Adipocyte (in vitro differentiated cells): ENCODE results near the gene QKI.

Experiments
- DNase-seq: peaks from one replicate; pipeline ENCODE4 v3.0.0-alpha.2; 2015; ENCODE audit warnings: low read depth
- H3K27me3 ChIP-seq: replicated peaks from 2 replicates; pipeline ENCODE4 v1.7.0; 2013; ENCODE audit warnings: mild to moderate bottlenecking, low read length, moderate library complexity; ENCODE audit not compliant: control insufficient read depth, insufficient read depth
- H3K36me3 ChIP-seq: 2 replicates; pipeline ENCODE4 v1.7.0; 2013; ENCODE audit warnings: low read length, mild to moderate bottlenecking, moderate library complexity; ENCODE audit not compliant: control insufficient read depth, insufficient read depth, severe bottlenecking
- H3K4me1 ChIP-seq: 2 replicates; pipeline ENCODE4 v1.7.0; 2013; ENCODE audit warnings: mild to moderate bottlenecking, low read length, moderate library complexity; ENCODE audit not compliant: control insufficient read depth, insufficient read depth
- H3K4me3 ChIP-seq: 2 replicates; pipeline ENCODE4 v1.7.0; 2013; ENCODE audit warnings: mild to moderate bottlenecking, low read length, moderate library complexity
- H3K9ac ChIP-seq: 2 replicates; pipeline ENCODE4 v1.7.0; 2013; ENCODE audit warnings: mild to moderate bottlenecking, low read length, moderate library complexity
- H3K9me3 ChIP-seq: 2 replicates; pipeline ENCODE4 v1.7.0; 2013; ENCODE audit warnings: mild to moderate bottlenecking, low read length, moderate library complexity; ENCODE audit not compliant: control insufficient read depth

The QKI gene

DNA sequence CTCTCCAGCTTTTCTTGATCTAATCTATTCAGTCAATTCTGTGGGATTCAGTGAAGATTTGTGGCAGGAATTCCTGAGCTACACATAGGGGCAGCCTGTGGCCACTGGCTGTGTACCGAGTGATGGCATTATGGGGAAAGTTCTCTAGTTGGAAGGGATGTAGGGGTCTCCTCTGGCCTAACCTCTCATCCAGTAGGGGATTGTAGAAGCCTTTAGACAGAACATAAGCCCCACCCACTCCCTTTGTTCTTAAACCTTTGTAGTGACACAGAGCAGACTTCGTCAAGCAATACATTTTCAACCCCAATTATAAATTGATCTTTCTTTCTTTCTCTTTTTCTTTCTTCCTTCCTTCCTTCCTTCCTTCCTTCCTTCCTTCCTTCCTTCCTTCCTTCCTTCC, 188.9 kb downstream of the QKI start:
- DNase-seq = no peak
- Histone ChIP-seq H3K9me3 (no peaks in the 10 kb centered on the region), H3K27me3 (no peaks in the 10 kb centered on the region), H3K36me3 (no peaks in the 10 kb centered on the region), H3K9ac (no peak overlapping the region), H3K4me1 (peaks cover 6% of the 10 kb centered on the region), H3K4me3 (no peak overlapping the region)

GRCh38 chr6:163605385-163606097, 191.0 kb downstream of the QKI start:
- Histone ChIP-seq H3K4me3 (no peak overlapping the region), H3K9ac (no peak overlapping the region), H3K9me3 (no peaks in the 10 kb centered on the region), H3K27me3 (no peaks in the 10 kb centered on the region), H3K36me3 (no peaks in the 10 kb centered on the region), H3K4me1 (no peaks in the 10 kb centered on the region)
- no peak for DNase-seq

DNA sequence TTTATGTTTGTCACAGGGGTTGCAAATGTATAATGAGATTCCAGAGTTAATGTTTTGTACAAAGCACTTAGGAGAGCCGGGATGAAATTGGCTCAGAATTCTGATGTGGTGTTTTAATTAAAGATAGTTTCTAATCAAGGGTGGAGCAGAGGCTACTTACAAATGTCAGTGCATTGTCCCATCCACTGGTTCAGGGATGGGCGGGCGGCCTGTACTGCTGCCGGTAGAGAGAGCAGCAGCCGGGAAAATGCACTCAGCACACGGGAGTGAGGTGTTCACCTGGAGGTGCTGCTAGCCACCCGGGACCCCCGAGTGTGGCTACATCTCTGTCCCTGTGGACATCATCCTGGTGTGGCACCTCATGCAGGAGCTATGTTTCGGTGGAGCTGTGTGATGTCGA, 193.3 kb downstream of the QKI start:
- Histone ChIP-seq H3K9ac (no peak overlapping the region), H3K4me3 (no peak overlapping the region), H3K9me3 (no peaks in the 10 kb centered on the region), H3K36me3 (no peaks in the 10 kb centered on the region), H3K4me1 (no peaks in the 10 kb centered on the region), H3K27me3 (no peaks in the 10 kb centered on the region)
- DNase-seq = no peak

- Histone ChIP-seq H3K9me3 (no peaks in the 10 kb centered on the region), H3K9ac (no peak overlapping the region), H3K4me1 (no peaks in the 10 kb centered on the region), H3K36me3 (no peaks in the 10 kb centered on the region), H3K4me3 (no peak overlapping the region), H3K27me3 (no peaks in the 10 kb centered on the region)
- no peak for DNase-seq
These were observed 193.7 kb downstream of the QKI start for GRCh38 chr6:163608204-163608644.

GRCh38 chr6:163612200-163612599, 197.7 kb downstream of the QKI start:
- no peaks in the 10 kb centered on the region for H3K4me1 ChIP-seq
- no peaks in the 10 kb centered on the region for H3K9me3 ChIP-seq
- DNase-seq = no peak
- no peaks in the 10 kb centered on the region for H3K27me3 ChIP-seq
- H3K36me3 ChIP-seq = no peaks in the 10 kb centered on the region
- H3K9ac ChIP-seq = no peak overlapping the region
- H3K4me3 ChIP-seq = no peak overlapping the region

GRCh38 chr6:163613025-163613424, 198.5 kb downstream of the QKI start:
- Histone ChIP-seq H3K4me3 (no peak overlapping the region), H3K27me3 (no peaks in the 10 kb centered on the region), H3K9ac (no peak overlapping the region), H3K9me3 (no peaks in the 10 kb centered on the region), H3K4me1 (no peaks in the 10 kb centered on the region), H3K36me3 (no peaks in the 10 kb centered on the region)
- DNase-seq = no peak

GRCh38 chr6:163613668-163614067, 199.2 kb downstream of the QKI start:
- H3K4me3 ChIP-seq = no peak overlapping the region
- no peaks in the 10 kb centered on the region for H3K4me1 ChIP-seq
- no peaks in the 10 kb centered on the region for H3K27me3 ChIP-seq
- DNase-seq = no peak
- no peak overlapping the region for H3K9ac ChIP-seq
- H3K36me3 ChIP-seq = no peaks in the 10 kb centered on the region
- H3K9me3 ChIP-seq = no peaks in the 10 kb centered on the region

DNA sequence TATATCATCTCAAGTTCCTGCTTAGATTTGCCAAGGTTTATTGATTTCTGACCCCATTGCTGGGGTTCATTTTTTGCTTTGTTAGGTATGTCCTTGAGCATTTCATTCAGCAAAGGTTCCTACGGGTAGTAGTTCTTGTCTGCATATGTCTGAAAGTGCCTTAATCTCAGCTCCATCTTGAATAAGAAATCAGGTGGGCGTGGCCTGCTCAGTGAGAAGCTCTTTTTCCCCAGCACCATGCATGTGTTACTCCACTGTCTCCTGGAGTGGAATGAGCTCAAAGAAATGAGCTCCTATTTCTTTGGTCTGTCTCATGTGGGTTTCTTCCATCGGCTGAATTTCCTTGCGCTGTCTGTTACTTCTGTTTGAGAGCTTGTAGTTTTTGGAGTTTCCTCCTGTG, 201.9 kb downstream of the QKI start:
- no peak overlapping the region for H3K9ac ChIP-seq
- H3K36me3 ChIP-seq = no peaks in the 10 kb centered on the region
- H3K9me3 ChIP-seq = no peaks in the 10 kb centered on the region
- no peaks in the 10 kb centered on the region for H3K27me3 ChIP-seq
- DNase-seq = no peak
- H3K4me3 ChIP-seq = no peak overlapping the region
- no peaks in the 10 kb centered on the region for H3K4me1 ChIP-seq

- no peaks in the 10 kb centered on the region for H3K9me3 ChIP-seq
- H3K9ac ChIP-seq = no peak overlapping the region
- no peaks in the 10 kb centered on the region for H3K4me1 ChIP-seq
- no peaks in the 10 kb centered on the region for H3K27me3 ChIP-seq
- H3K4me3 ChIP-seq = no peak overlapping the region
- H3K36me3 ChIP-seq = no peaks in the 10 kb centered on the region
- DNase-seq = no peak
These were observed 203.0 kb downstream of the QKI start for GRCh38 chr6:163617549-163617948.

DNA sequence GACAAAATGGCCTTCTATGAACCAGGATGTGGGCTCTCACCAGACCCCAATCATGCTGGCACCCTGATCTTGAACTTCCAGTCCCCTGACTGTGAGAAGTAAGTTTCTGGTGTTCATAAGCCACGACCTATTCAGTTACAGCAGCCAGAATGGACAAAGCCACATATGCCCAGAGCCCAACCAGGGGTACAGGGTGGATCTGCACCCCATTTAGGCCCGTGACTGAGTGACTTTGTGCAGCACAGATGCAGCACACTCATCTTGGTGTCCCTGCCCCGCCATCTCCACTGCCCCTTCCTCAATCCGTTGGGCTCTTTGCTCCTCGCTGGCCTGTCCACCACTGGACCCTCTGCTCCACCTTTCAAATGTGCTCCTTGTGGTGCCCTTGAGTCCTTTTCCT, 205.6 kb downstream of the QKI start:
- Histone ChIP-seq H3K27me3 (no peaks in the 10 kb centered on the region), H3K4me3 (no peak overlapping the region), H3K4me1 (no peaks in the 10 kb centered on the region), H3K9me3 (no peaks in the 10 kb centered on the region), H3K9ac (no peak overlapping the region), H3K36me3 (no peaks in the 10 kb centered on the region)
- DNase-seq = no peak

- H3K9me3 ChIP-seq = no peaks in the 10 kb centered on the region
- no peak for DNase-seq
- no peak overlapping the region for H3K4me3 ChIP-seq
These were observed 206.3 kb downstream of the QKI start for GRCh38 chr6:163620670-163621330.

DNA sequence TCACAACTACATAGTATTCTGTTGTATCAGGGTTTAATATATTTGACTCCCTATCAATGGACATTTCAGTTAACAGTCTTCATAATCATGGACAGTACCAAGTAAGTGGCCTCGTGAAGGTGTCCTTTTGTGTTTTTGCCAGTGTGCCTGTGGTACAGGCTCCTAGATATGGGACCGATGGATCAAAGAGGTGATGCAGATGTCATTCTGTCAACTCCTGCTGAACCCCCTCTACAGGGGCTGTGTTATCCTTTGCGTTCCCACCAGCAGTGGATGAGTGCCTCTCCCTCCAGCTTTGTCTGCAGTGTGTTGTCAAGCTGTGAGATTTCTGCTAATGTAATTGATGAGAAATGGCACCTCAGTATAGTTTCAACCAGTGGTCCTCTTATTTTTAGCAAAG, 210.7 kb downstream of the QKI start:
- H3K9ac ChIP-seq = no peak overlapping the region
- no peaks in the 10 kb centered on the region for H3K9me3 ChIP-seq
- no peak overlapping the region for H3K4me3 ChIP-seq
- no peaks in the 10 kb centered on the region for H3K36me3 ChIP-seq
- no peaks in the 10 kb centered on the region for H3K4me1 ChIP-seq
- DNase-seq = no peak
- H3K27me3 ChIP-seq = no peaks in the 10 kb centered on the region

More at GRCh38 chr6:163620670-163621330, 206.3 kb downstream of the QKI start:
- Histone ChIP-seq H3K27me3 (no peaks in the 10 kb centered on the region), H3K4me1 (no peaks in the 10 kb centered on the region), H3K9ac (no peak overlapping the region), H3K36me3 (no peaks in the 10 kb centered on the region)
